ENCODE results near the gene MTHFD1L.

DNA sequence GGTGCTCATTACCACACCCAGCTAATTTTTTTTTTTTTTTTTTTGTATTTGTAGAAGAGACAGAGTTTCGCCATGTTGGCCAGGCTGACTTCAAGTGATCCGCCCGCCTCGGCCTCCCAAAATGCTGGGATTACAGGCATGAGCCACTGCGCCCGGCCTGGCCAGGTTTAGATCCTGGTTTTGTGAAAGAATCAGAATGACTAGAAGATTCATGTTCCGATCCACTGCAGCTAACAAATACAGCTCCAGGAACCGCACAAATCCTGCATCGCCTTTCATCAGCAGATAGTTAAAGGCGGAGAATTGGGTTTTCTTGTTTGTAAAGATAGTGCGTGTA is 223.1 kb downstream of the MTHFD1L start:
- TF ChIP-seq, protein P1, sequence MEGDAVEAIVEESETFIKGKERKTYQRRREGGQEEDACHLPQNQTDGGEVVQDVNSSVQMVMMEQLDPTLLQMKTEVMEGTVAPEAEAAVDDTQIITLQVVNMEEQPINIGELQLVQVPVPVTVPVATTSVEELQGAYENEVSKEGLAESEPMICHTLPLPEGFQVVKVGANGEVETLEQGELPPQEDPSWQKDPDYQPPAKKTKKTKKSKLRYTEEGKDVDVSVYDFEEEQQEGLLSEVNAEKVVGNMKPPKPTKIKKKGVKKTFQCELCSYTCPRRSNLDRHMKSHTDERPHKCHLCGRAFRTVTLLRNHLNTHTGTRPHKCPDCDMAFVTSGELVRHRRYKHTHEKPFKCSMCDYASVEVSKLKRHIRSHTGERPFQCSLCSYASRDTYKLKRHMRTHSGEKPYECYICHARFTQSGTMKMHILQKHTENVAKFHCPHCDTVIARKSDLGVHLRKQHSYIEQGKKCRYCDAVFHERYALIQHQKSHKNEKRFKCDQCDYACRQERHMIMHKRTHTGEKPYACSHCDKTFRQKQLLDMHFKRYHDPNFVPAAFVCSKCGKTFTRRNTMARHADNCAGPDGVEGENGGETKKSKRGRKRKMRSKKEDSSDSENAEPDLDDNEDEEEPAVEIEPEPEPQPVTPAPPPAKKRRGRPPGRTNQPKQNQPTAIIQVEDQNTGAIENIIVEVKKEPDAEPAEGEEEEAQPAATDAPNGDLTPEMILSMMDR (IDR thresholded peaks at IDR 0.05) = no peak
- TF ChIP-seq POLR2A (IDR thresholded peaks at IDR 0.05) = no peak
